Skeletal muscle tissue (tissue), 4 donors: ENCODE results near the gene CLTCL1. TPM values are rescaled to one million over a fixed set of nuclear protein-coding genes. Genes with fewer than 3 reads are reported as not detected.

ENCODE experiments used
- H3K27ac ChIP-seq: one replicate; pipeline ENCODE4 v1.7.0; 2013; ENCODE audit warnings: mild to moderate bottlenecking, low read depth, low read length, inconsistent platforms
- H3K27me3 ChIP-seq, 3 donors: one replicate each; pipeline ENCODE4 v1.7.0; 2013; ENCODE audit warnings: low read length in 3 of 3; ENCODE audit not compliant: control insufficient read depth in 3 of 3, insufficient read depth in 3 of 3
- H3K36me3 ChIP-seq, 3 donors: one replicate each; pipeline ENCODE4 v1.7.0; 2013; ENCODE audit warnings: low read length in 3 of 3; ENCODE audit not compliant: control insufficient read depth in 3 of 3, insufficient read depth in 3 of 3
- H3K4me1 ChIP-seq, 3 donors: one replicate each; pipeline ENCODE4 v1.7.0; 2013; ENCODE audit warnings: low read length in 3 of 3, mild to moderate bottlenecking in 3 of 3; ENCODE audit not compliant: control insufficient read depth in 3 of 3, insufficient read depth in 3 of 3
- H3K4me3 ChIP-seq, 3 donors: one replicate each; pipeline ENCODE4 v1.7.0; 2013; ENCODE audit warnings: low read length in 3 of 3
- H3K9ac ChIP-seq, 3 donors: one replicate each; pipeline ENCODE4 v1.7.0; 2013; ENCODE audit warnings: low read length in 3 of 3, mild to moderate bottlenecking in 3 of 3, moderate library complexity in 2 of 3, low read depth in 1 of 3
- H3K9me3 ChIP-seq, 3 donors: one replicate each; pipeline ENCODE4 v1.7.0; 2013; ENCODE audit warnings: low read length in 3 of 3; ENCODE audit not compliant: control insufficient read depth in 3 of 3
- total RNA-seq: library from RNA; depleted of rRNA; stranded (reverse); fragments of >200 nt; gene quantifications from one replicate; pipeline ENCODE4 v1.2.3, GENCODE V29; 2014
- donor health status: Osteomylitis.

Gene CLTCL1
- total RNA-seq, 1 donor from 2014 or later, result 33.4 TPM

DNA sequence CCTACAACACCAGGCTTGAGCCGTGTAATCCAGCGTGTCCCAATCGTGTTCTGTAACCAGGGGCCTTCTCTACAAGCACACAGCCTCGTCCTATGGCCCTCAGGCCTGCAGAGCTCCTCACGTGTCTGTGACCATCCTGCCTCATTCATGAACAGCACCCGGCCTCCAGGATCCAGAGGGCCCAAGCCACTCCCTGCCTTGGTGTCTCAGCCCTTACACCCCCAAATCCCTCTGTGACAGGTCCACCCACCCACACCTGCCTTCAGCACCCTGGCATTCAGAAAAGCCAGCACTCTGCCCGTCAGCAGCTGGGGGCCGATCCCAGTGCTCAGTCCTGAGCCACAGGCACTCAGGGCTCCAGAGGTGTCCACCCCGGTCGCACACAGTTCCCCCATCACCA, 154.6 kb downstream of the CLTCL1 start:
- Histone ChIP-seq H3K27me3 (no peaks in the 10 kb centered on the region), H3K9ac (no peak overlapping the region), H3K4me3 (no peak overlapping the region), H3K36me3 (peaks cover 81 to 91% (median 82%) of the 10 kb centered on the region in 3 donors), H3K4me1 (no peaks in the 10 kb centered on the region), H3K9me3 (no peaks in the 10 kb centered on the region), H3K27ac (no peak overlapping the region)

DNA sequence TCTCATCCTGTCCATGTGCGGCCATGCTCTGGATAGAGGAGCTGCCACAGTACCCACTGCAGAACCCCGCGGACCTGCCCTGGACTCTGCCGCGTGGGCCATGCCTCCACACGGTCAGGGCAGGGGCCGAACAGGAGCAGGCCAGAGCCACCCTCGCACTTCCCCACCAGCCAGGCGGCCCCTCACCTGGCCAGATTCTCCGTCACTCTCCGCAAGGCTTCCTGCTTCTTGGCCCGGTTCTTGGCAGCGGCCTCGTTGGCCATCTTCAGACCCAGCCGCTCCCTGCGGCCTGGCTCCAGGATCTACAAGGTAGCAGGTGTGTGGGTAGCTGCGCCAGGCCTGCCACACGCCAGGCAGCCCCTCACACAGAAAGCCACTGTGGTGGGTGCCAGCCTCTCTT, 156.6 kb downstream of the CLTCL1 start:
- Histone ChIP-seq H3K27me3 (no peaks in the 10 kb centered on the region), H3K4me1 (no peaks in the 10 kb centered on the region), H3K36me3 (peaks cover 67 to 80% (median 69%) of the 10 kb centered on the region in 3 donors), H3K9me3 (no peaks in the 10 kb centered on the region), H3K27ac (no peak overlapping the region), H3K9ac (no peak overlapping the region), H3K4me3 (no peak overlapping the region)

DNA sequence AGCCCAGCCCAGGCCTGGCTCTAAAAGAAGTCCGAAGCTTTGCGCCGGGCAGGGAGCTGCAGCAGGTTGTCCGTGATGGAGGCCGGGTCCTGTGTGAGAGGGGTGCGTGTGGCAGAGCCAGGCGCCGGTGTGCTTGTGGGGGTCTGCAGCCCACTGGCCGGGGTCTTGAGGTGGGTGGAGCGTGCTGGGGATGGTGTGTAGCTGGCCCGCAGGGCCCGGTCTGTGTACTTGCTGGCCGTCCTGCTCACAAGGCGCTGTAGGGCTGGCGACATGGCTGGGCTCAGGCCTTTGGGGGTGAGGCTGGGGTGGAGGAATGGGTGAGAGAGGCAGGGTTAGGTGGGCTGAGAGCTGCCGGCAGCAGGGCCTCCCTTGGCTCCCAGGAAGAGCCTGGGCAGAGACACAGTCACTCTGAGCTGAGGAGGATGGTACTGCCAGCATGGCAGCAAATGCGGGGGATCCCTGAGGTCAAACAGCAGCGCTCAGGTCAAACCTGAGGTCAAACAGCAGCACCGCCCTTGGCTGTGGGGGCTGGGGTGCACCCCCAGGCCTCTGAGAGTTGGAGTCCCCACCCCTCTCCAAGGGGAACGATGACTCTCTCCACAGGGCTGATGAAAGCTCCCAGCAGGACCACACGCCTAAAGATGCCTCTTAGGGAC, 157.2 kb downstream of the CLTCL1 start:
- Histone ChIP-seq H3K9me3 (no peaks in the 10 kb centered on the region), H3K4me3 (no peak overlapping the region), H3K4me1 (no peaks in the 10 kb centered on the region), H3K27me3 (no peaks in the 10 kb centered on the region), H3K36me3 (peaks cover 61 to 74% (median 63%) of the 10 kb centered on the region in 3 donors), H3K27ac (no peak overlapping the region), H3K9ac (no peak overlapping the region)

DNA sequence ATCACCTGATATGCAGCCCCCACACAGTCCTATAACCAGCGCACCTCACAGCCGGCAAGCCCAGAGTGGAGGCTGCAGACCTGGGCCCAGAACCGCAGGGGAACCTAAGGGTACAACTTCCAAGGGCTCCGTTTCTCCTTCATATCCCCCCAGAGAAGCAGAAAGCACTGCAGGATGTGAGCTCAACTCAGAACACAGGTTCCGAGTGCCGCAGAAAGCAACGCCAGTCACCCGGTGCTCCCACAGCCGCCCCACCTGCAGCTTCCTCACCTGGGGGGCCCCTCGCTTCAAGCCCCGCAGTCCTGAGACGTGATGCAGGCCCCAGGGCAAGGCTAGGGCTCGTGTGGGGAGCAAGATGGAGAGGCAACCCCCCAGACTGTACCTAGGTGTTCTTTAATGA, 158.0 kb downstream of the CLTCL1 start:
- Histone ChIP-seq H3K27me3 (no peaks in the 10 kb centered on the region), H3K4me3 (no peak overlapping the region), H3K27ac (no peak overlapping the region), H3K9me3 (no peaks in the 10 kb centered on the region), H3K4me1 (no peaks in the 10 kb centered on the region), H3K9ac (no peak overlapping the region), H3K36me3 (peaks cover 54 to 67% (median 56%) of the 10 kb centered on the region in 3 donors)

DNA sequence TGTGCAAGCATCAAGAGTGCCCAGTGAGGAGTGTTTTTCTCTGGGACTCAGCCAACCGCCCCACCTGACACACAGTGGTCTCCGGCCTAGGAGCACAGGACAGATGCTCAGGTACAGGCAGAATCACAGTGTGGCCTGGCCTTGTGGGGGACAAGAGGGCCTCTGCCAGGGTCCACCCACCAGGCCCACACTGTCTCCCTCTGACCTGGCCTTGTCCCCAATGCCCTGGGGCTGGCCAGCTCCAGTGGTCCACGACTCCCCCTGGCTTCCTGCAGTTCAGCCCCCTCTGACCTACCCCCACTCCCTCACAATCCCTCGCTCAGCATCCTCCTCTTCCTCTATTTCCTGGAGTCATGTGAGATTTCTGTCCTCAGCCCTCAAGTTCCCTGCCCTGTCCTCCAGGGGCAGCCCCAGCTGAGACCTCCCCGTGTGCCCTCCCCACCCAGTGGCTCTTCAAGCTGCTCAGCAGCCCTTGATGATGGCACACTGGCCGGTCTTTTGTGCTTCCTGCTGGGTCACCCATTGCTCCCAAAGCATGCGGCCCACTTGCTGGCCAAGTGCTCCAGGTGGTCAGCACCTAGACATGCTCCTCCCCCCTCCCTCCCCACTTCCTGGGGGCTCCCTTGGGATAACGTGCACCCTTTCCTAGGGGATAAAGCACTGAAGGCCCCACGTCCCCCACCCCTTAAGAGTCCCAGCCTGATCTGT, 158.7 kb downstream of the CLTCL1 start:
- no peak overlapping the region for H3K9ac ChIP-seq
- H3K27me3 ChIP-seq, result no peaks in the 10 kb centered on the region
- no peaks in the 10 kb centered on the region for H3K9me3 ChIP-seq
- H3K27ac ChIP-seq, result no peak overlapping the region
- H3K4me1 ChIP-seq, result no peaks in the 10 kb centered on the region
- peaks cover 46 to 60% (median 51%) of the 10 kb centered on the region in 3 donors for H3K36me3 ChIP-seq
- no peak overlapping the region for H3K4me3 ChIP-seq

GRCh38 chr22:19132153-19132552, 159.4 kb downstream of the CLTCL1 start:
- H3K9ac ChIP-seq, result no peak overlapping the region
- peaks cover 39 to 53% (median 45%) of the 10 kb centered on the region in 3 donors for H3K36me3 ChIP-seq
- no peaks in the 10 kb centered on the region for H3K27me3 ChIP-seq
- H3K9me3 ChIP-seq, result no peaks in the 10 kb centered on the region
- H3K27ac ChIP-seq, result no peak overlapping the region
- H3K4me1 ChIP-seq, result no peaks in the 10 kb centered on the region
- no peak overlapping the region for H3K4me3 ChIP-seq

DNA sequence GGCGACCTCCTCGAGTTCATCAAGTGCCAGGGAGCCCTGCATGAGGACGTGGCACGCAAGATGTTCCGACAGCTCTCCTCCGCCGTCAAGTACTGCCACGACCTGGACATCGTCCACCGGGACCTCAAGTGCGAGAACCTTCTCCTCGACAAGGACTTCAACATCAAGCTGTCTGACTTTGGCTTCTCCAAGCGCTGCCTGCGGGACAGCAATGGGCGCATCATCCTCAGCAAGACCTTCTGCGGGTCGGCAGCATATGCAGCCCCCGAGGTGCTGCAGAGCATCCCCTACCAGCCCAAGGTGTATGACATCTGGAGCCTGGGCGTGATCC, 159.9 kb downstream of the CLTCL1 start:
- peaks cover 34 to 48% (median 39%) of the 10 kb centered on the region in 3 donors for H3K36me3 ChIP-seq
- no peak overlapping the region for H3K9ac ChIP-seq
- H3K9me3 ChIP-seq, result no peaks in the 10 kb centered on the region
- no peaks in the 10 kb centered on the region for H3K4me1 ChIP-seq
- H3K4me3 ChIP-seq, result no peak overlapping the region
- H3K27ac ChIP-seq, result no peak overlapping the region
- no peaks in the 10 kb centered on the region for H3K27me3 ChIP-seq

GRCh38 chr22:19130959-19131684, 160.4 kb downstream of the CLTCL1 start, which contains the start of gene TSSK2:
TSSK2 (plus strand) TSS chr22:19131308; CDS start chr22:19131400, 92 bp downstream.
- H3K27me3 ChIP-seq, result no peaks in the 10 kb centered on the region
- H3K9ac ChIP-seq, result no peak within 1 kb of the TSS
- peaks cover 30 to 44% (median 35%) of the 10 kb centered on the region in 3 donors for H3K36me3 ChIP-seq
- no peaks in the 10 kb centered on the region for H3K4me1 ChIP-seq
- no peak within 1 kb of the TSS for H3K27ac ChIP-seq
- no peak within 1 kb of the TSS for H3K4me3 ChIP-seq
- no peaks in the 10 kb centered on the region for H3K9me3 ChIP-seq

- H3K9ac ChIP-seq, result no peak overlapping the region
- no peaks in the 10 kb centered on the region for H3K4me1 ChIP-seq
- H3K4me3 ChIP-seq, result no peak overlapping the region
- no peak overlapping the region for H3K27ac ChIP-seq
- peaks cover 25 to 32% (median 26%) of the 10 kb centered on the region in 3 donors for H3K36me3 ChIP-seq
- H3K27me3 ChIP-seq, result no peaks in the 10 kb centered on the region
- H3K9me3 ChIP-seq, result no peaks in the 10 kb centered on the region
Observed at GRCh38 chr22:19129871-19130270, 161.6 kb downstream of the CLTCL1 start.
